Stimulated activated CD4-positive, alpha-beta T cell treated with anti-CD3 and anti-CD28 coated beads, Interleukin-4, amount 100 ng/mL, for 4 hours (primary cell): ENCODE results near the gene CCNB2.
A peak's percentile ranks its signal among the peaks of the same experiment; 100 is the strongest.
"Not testable (repeated sequence)": the region's sequence is repeated elsewhere in the genome, so short reads cannot be mapped to it uniquely, and the experiment has no call there.

Source experiments
- DNase-seq, 2 experiments: peaks; one replicate each; pipeline ENCODE4 v3.0.0-alpha.2; 2020

Gene CCNB2

DNA sequence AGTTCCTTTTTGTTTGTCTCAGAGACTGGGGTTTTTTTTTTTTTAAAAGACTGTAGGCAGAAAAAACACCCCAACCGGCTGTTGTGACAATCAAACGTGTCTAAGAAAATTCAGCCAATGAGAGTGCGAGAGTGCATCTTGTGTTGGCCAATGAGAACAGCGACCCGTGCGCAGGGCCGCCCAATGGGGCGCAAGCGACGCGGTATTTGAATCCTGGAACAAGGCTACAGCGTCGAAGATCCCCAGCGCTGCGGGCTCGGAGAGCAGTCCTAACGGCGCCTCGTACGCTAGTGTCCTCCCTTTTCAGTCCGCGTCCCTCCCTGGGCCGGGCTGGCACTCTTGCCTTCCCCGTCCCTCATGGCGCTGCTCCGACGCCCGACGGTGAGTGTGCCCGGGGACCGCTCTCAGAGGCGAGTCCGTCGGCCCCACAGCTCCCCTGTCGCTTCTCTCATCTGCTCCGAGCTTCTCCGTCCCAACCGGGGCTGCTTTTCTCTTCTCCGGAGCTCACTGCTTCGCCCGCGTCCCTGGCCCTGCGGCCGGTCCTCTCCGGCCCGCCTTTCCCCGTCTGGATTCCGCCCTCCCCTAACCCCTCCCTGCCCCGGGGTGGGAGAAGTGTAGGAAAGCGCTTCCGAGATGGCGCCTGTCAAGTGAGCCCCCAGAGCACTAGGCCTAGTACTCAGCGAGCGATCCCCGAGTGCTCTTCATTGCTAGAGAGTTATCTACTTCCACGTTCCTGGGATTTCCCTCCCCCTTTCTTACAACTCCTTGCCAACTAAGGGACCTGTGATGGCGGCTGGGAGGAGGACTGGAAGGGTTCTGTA lies at the start of gene CCNB2:
CCNB2 (plus strand) TSS at position 235 of the 821 bp plus-strand sequence; CDS start at position 358, 123 bp downstream.
- DNase-seq, result peak; percentile 66 to 76

DNA sequence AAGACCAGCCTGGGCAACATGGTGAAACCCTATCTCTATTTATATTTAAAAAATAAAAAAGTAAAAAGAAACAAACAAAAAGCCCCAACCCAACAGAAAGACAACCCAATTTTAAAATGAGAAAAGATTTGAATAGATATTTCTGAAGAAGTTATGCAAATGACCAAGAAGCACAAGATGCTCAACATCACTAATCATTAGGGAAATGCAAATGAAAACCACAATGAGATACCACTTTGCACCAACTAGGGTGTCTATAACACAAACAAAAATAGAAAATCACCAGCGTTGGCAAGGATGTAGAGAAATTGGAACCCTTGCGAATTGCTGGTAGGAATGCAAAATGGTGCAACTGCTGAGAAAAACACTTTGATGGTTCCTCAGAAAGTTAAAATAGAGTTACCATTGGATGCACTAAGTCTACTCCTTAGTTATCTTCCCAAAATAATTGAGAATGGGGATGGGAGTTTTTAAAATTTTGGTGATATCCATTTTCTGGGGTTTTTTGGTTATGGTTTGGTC lies 45.8 kb upstream of the CCNB2 start:
- DNase-seq, result no peak

- DNase-seq, result no peak
Measured at GRCh38 chr15:59060348-59060747, 44.6 kb upstream of the CCNB2 start.

DNA sequence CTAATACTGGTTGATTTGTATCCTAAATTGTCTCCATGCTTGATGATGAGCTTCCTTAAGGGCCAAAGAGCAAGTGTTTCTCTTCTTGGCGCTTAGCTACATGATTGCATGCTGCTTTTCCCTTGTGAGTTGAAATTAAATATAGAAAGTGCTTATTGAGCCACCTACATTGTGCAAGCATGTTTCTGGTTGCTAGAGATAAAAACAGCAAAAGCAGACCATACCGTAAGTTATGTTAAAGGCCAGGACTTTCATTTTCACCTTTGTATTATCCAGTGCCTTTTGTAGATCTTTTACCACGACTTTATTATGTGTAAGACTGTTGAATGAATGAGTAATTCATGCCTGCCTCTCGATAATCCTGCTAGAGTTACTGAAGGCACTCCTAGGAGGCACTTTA lies 41.9 kb upstream of the CCNB2 start:
- no peak for DNase-seq

DNA sequence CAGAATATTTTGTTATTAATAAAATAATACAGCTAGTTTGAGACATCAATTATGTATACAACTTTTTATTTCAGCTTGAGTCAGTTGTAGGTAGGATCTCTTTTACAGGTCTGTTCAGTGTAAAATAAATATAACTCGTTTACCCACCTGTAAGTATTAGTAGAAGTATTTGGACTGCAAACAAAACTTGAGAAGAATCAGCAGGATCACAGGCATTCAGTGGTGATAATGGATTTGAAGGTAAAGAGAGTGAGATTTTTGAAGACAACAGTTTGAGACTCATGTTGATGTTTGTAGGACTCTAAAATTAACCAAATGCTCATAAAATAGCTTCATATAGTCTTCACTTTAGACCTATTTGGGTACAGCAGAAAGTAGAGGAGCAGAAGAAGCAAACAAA lies 35.5 kb upstream of the CCNB2 start:
- DNase-seq, result no peak

DNA sequence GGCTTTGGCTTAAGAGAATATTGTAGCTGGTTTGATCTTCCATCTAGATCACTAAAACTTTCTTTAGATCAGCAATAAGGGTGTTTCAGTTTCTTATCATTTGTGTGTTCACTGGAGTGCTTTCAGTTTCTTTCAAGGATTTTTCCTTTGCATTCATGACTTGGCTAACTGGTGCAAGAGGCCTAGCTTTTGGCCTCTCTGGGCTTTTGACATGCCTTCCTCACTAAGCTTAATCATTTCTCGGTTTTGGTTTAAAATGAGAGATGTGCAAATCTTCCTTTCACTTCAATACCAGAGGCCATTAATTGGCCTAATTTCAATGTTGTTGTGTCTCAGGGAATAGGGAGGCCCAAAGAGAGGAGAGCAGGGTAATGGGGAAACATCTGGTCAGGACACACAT lies 30.3 kb upstream of the CCNB2 start:
- no peak for DNase-seq

DNA sequence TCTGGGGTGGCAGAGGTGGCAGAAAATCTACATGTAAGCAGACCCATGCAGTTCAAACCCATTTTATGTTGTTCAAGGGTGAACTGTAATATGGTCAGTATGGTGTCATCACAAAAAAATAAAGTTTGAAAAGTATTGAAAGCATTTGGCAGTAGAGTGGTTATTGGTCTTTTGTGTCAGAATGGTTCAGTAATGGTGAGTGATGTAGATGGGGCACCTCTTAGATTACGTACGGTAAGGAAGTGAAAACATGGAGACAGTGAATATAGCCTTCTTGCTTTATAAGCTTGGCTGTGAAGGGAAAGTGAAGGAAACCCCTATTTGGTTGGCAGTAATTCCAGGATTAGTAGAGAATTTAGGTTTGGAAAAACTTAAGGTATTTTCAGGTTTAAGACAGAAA lies 17.2 kb upstream of the CCNB2 start:
- DNase-seq, result no peak

- DNase-seq, result no peak
Measured at GRCh38 chr15:59094077-59094476, 10.9 kb upstream of the CCNB2 start.

- DNase-seq, result no peak
Measured at GRCh38 chr15:59096429-59096828, 8.5 kb upstream of the CCNB2 start.

- no peak for DNase-seq
Measured at GRCh38 chr15:59099162-59099685, 5.7 kb upstream of the CCNB2 start.

DNA sequence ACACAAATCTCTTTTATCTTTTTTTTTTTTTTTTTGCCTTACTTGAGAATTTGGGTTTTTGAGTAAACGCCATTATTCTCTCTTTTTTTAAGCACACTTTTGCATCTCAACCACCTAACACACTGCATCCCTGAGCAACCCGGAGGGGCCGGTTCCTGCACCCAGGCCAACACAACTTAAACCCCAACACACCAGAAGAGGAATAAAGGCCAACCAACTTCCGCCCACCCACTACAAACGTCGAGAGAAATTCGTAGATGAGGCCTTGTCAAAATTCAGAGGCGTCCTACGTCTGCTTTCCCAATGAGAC lies 389 bp upstream of the CCNB2 start:
- DNase-seq, result peak in 1 of 2 experiments; percentile 5

DNA sequence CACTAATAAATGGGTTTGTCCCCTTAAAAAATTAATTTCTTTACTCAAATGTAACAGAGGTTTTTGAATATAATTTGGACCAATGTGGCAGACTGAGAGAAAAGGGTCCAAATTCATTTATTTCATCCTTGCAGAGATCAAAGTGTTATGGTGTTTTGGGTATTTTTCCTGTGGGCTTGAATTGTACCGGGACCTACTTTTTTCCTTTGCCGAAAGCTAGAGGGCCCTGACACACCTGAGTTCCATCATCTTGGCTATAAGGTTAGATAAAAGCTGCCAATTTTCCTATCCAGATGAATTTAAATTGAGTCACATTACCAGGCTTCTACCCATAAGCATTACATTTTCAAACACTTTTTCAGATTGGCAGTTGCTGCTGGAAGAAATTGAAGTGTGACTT lies 908 bp downstream of the CCNB2 start:
- no peak for DNase-seq

DNA sequence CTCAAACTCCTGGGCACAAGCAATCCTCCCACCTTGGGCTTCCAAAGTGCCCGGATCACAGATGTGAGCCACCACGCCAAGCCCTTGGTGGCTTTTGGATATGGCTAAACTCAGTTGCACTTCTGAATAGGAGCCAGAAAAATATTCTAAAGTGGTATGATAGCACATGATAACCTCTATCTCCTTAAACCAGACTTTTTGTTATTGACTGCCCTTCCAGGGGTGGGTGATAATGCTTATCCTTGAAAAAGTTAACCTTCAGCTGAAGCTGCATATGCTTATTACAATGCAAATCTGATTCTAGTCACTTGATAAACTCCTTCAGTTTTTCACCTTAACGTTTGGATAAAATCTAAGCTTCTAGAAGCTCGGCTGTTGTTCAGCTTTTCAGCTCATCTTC lies 6.3 kb downstream of the CCNB2 start:
- no peak for DNase-seq

GRCh38 chr15:59115047-59115446 lies 10.1 kb downstream of the CCNB2 start:
- no peak for DNase-seq

GRCh38 chr15:59116141-59116540 lies 11.2 kb downstream of the CCNB2 start:
- no peak for DNase-seq

- DNase-seq, result no peak
Measured at GRCh38 chr15:59116771-59117170, 11.8 kb downstream of the CCNB2 start.

DNA sequence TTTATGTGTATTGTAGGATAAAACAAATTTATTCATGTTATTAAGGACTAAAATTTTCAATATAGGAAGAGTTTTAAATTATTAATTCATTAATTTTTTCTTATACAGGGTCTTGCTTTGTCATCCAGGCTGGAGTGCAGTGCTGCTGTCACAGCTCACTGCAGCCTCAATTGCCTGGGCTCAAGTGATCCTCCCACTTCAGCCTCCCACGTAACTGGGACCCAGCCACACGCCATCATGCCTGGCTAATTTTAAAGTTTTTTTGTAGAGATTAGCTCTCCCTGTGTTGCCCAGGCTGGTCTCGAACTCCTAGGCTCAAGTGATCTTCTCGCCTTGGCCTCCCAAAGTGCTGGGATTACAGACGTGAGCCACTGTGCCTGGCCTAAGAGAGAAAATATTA lies 14.7 kb downstream of the CCNB2 start:
- DNase-seq, result no peak

GRCh38 chr15:59120937-59121336 lies 16.0 kb downstream of the CCNB2 start:
- DNase-seq, result no peak

GRCh38 chr15:59124261-59124660 lies 19.3 kb downstream of the CCNB2 start:
- no peak for DNase-seq

DNA sequence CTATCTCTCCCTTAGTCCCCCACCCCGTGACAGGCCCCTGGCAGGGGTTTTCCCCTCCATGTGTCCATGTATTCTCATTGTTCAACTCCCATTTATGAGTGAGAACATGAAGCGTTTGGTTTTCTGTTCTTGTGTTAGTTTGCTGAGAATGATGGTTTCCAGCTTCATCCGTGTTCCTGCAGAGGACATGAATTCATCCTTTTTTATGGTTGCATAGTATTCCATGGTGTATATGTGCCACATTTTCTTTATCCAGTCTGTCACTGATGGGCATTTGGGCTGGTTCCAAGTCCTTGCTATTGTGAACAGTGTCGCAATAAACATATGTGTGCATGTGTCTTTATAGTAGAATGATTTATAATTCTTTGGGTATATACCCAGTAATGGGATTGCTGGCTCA lies 20.7 kb downstream of the CCNB2 start:
- not testable (repeated sequence) for DNase-seq

- not testable (repeated sequence) for DNase-seq
Measured at GRCh38 chr15:59127255-59127654, 22.3 kb downstream of the CCNB2 start.

DNA sequence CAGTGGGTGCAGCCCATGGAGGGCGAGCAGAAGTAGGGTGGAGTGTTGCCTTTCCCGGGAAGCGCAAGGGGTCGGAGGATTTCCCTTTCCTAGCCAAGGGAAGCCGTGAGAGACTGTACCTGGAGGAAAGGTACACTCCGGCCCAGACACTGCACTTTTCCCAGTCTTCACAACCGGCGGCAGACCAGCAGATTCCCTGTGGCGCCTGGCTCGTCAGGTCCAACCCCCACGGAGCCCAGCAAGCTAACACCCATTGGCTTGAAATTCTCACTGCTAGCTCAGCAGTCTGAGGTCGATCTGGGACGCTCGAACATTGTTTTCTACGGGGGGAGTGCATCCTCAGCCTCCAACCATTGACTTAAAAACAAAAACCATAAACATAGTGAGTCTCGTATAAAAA lies 26.5 kb downstream of the CCNB2 start:
- DNase-seq, result no peak

DNA sequence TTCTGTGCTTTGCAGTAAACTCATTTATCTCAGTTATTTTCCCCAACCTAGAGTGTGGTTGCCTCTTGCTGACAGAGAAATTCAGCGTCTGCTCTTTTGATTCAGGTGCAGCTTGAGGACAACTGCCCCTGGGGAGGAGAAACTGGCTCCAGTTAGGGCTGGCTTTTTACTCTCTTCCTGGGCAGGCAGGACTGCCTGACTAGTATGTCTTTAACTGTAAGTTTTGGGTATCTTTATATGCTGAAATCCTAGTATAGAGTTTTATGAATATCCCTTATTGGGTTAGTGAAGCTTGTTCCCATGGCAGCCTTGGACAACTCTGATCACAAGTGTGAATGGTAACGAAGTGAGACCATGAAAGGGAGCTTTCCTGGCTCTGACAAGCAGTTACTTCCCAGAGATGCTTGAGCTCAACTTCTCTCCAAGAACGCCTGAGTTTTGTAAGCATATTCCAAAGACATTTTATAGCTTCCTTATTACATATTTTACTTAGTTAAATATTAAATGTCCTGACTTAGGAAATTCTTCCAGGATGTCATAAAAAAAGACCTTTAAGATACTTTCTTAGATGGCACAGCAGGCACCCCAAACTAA lies 27.1 kb downstream of the CCNB2 start:
- no peak for DNase-seq

DNA sequence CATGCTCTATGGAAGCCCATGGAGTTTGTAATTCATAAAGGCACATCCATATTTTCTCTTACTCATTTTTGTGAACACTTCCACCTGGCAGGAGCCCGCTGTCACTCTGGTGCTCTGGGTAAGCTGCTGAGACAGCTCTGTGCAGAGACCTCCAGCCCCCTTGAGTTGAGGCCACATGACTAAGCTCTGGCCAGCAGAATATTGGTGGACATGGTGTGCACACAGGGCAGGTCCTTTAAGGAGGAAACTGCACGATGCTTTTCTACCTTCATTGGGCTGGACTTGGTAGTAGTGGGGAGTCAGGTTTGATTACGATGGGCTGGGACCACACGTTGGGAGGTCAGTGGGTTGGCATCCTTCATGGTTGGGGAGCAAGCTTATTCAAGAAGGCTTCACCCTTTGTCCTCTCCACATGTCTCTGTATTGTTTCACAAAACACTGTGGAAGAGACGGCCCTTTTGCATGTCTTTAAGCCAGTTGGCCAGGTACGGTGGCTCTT lies 29.0 kb downstream of the CCNB2 start:
- no peak for DNase-seq
